ENCODE measurements around the gene TNIK. TPM values are rescaled to one million over a fixed set of nuclear protein-coding genes. Genes with fewer than 3 reads are reported as not detected.

Gene TNIK
- total and polyA plus RNA-seq, 10 of the 15 experiments (the other 5 are each of a cell fraction or from before 2014, with no cell fraction given), result 13.9 to 74.3 (median 48.2) TPM

DNA sequence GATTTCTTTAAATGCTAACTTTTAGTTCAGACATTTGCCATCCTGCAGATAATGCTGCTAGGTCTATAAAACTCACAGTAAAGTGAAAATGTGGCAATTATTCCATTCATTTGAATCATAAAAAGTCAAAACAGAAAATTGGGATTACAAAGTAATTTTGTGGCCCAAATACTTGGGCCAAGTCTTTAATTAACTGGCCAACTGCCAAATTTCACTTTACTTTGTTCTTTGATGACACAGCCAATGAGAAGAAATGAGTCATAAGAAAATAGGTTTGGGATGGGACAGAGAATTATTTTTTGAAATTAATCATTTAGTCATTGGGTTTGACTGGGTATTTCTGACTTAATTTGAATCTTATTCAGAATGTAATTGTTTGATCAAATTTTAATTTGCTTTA, 343.8 kb downstream of the TNIK start:
- H2AFZ ChIP-seq (ENCODE audit: control insufficient read depth, low read depth, low read length), result no peak overlapping the region
- in situ Hi-C loops (cut with MboI) (no loop called here), intact Hi-C loops (cut with micrococcal nuclease; ENCODE audit: unreplicated experiment) (no loop called here)
- ChIA-PET POLR2A (no interaction called here), RAD21 (ENCODE audit: unreplicated experiment) (no interaction called here), SMC1A (ENCODE audit: uncharacterized antibody, unreplicated experiment) (interaction anchor here (1.5 kb wide), 1 partner anchor 450 kb away, joined by 4 read pairs; no protein-coding TSS in a partner anchor), CTCF (interaction anchor here (1.1 kb wide), 1 partner anchor 12 kb away, joined by 3 read pairs; no protein-coding TSS in a partner anchor)
- no peak for FAIRE-seq
- no peak overlapping the region for H3K9ac ChIP-seq (ENCODE audit: control insufficient read depth, insufficient read depth, low read length)
- ATAC-seq, result no peak
- H3K4me1 ChIP-seq (ENCODE audit: control insufficient read depth, insufficient read depth, low read length), result no peaks in the 10 kb centered on the region
- H4K20me1 ChIP-seq (ENCODE audit: control insufficient read depth, insufficient read depth), result no peaks in the 10 kb centered on the region
- H3K4me2 ChIP-seq (ENCODE audit: control insufficient read depth, insufficient read depth), result no peak overlapping the region
- no peaks in the 10 kb centered on the region for H3K27me3 ChIP-seq (replicated peaks in 1 of 2; ENCODE audit: control insufficient read depth in 2 of 2, insufficient read depth in 2 of 2, low read length in 1 of 2)
- TF ChIP-seq ZBTB40 (IDR thresholded peaks at IDR 0.05; ENCODE audit: borderline replicate concordance) (no peak), CBX5 (IDR thresholded peaks at IDR 0.05; ENCODE audit: low read depth) (no peak)
- H3K36me3 ChIP-seq (ENCODE audit: control insufficient read depth in 2 of 2, insufficient read depth in 2 of 2, low read length in 1 of 2), result peaks cover 9 to 19% of the 10 kb centered on the region in 2 experiments
- DNase-seq (ENCODE audit: low read depth, low spot score), result no peak
- H3K27ac ChIP-seq (ENCODE audit: control insufficient read depth, insufficient read depth), result no peak overlapping the region
- H3K9me3 ChIP-seq (replicated peaks; ENCODE audit: control insufficient read depth, insufficient read depth, low read length), result peaks cover 6% of the 10 kb centered on the region; the same call in 2 of the 3 replicates
- no peak overlapping the region for H3K4me3 ChIP-seq
- H3K79me2 ChIP-seq (ENCODE audit: control insufficient read depth, insufficient read depth, low read length), result no peaks in the 10 kb centered on the region
- BruUV-seq (replicated peaks), result no TSS peak

GRCh38 chr3:171115667-171116066, 344.5 kb downstream of the TNIK start:
- Histone ChIP-seq H3K4me1 (ENCODE audit: control insufficient read depth, insufficient read depth, low read length) (no peaks in the 10 kb centered on the region), H3K9me3 (replicated peaks; ENCODE audit: control insufficient read depth, insufficient read depth, low read length) (peaks cover 1% of the 10 kb centered on the region; the same call in 2 of the 3 replicates), H3K36me3 (ENCODE audit: control insufficient read depth in 2 of 2, insufficient read depth in 2 of 2, low read length in 1 of 2) (peaks cover 5 to 13% of the 10 kb centered on the region in 2 experiments), H3K4me2 (ENCODE audit: control insufficient read depth, insufficient read depth) (no peak overlapping the region), H3K4me3 (no peak overlapping the region), H4K20me1 (ENCODE audit: control insufficient read depth, insufficient read depth) (no peaks in the 10 kb centered on the region), H2AFZ (ENCODE audit: control insufficient read depth, low read depth, low read length) (no peak overlapping the region), H3K27ac (ENCODE audit: control insufficient read depth, insufficient read depth) (no peak overlapping the region), H3K9ac (ENCODE audit: control insufficient read depth, insufficient read depth, low read length) (no peak overlapping the region), H3K27me3 (replicated peaks in 1 of 2; ENCODE audit: control insufficient read depth in 2 of 2, insufficient read depth in 2 of 2, low read length in 1 of 2) (no peaks in the 10 kb centered on the region), H3K79me2 (ENCODE audit: control insufficient read depth, insufficient read depth, low read length) (no peaks in the 10 kb centered on the region)
- ChIA-PET RAD21 (ENCODE audit: unreplicated experiment) (no interaction called here), SMC1A (ENCODE audit: uncharacterized antibody, unreplicated experiment) (no interaction called here), CTCF (no interaction called here), POLR2A (no interaction called here)
- in situ Hi-C loops (cut with MboI), result no loop called here
- no peak for FAIRE-seq
- intact Hi-C loops (cut with micrococcal nuclease; ENCODE audit: unreplicated experiment), result no loop called here
- TF ChIP-seq TCF7 (IDR thresholded peaks at IDR 0.05; ENCODE audit: borderline replicate concordance), result no peak
- TF ChIP-seq MTA2 (IDR thresholded peaks at IDR 0.05; ENCODE audit: low read depth), result peak; percentile 42; the same call in 1 of the 2 replicates
- peak; percentile 44 for TF ChIP-seq MEF2B (IDR thresholded peaks at IDR 0.05; ENCODE audit: partially characterized antibody, poor library complexity, severe bottlenecking)
- WGBS (ENCODE audit: insufficient coverage, insufficient replicate concordance, low lambda C conversion rate, missing lambda C conversion rate), result 96% methylated on average over 2 of the region's 2 CpGs
- peak; percentile 48 for ATAC-seq
- DNase-seq (ENCODE audit: low read depth, low spot score), result peak; percentile 5
- BruUV-seq (replicated peaks), result no TSS peak

All from GM12878 (cell line).